Endodermal cell (in vitro differentiated cells): ENCODE results near the gene COMMD10. TPM values are rescaled to one million over a fixed set of nuclear protein-coding genes. Genes with fewer than 3 reads are reported as not detected.

ENCODE experiments used
- DNase-seq: peaks from one replicate; pipeline ENCODE4 v3.0.0-alpha.2; 2017
- H3K27ac ChIP-seq: 2 replicates; pipeline ENCODE4 v1.5.1; 2013; ENCODE audit warnings: mild to moderate bottlenecking, low read depth, low read length, moderate library complexity
- H3K27me3 ChIP-seq: 2 replicates; pipeline ENCODE4 v1.6.1; 2013; ENCODE audit warnings: mild to moderate bottlenecking, low read length, moderate library complexity; ENCODE audit not compliant: insufficient read depth, control insufficient read depth, poor library complexity, severe bottlenecking
- H3K36me3 ChIP-seq: 2 replicates; pipeline ENCODE4 v1.7.0; 2013; ENCODE audit warnings: mild to moderate bottlenecking, low read length, moderate library complexity; ENCODE audit not compliant: control insufficient read depth, insufficient read depth
- H3K4me1 ChIP-seq: one replicate; pipeline ENCODE4 v1.7.0; 2013; ENCODE audit warnings: low read length; ENCODE audit not compliant: control insufficient read depth, insufficient read depth
- H3K4me3 ChIP-seq: 2 replicates; pipeline ENCODE4 v1.5.1; 2013; ENCODE audit warnings: mild to moderate bottlenecking, low read length, moderate library complexity
- H3K9ac ChIP-seq: 2 replicates; pipeline ENCODE4 v1.6.1; 2013; ENCODE audit warnings: mild to moderate bottlenecking, low read length, moderate library complexity; ENCODE audit not compliant: poor library complexity, severe bottlenecking; ENCODE audit errors: extremely low read depth
- H3K9me3 ChIP-seq: 2 replicates; pipeline ENCODE4 v1.6.1; 2013; ENCODE audit warnings: mild to moderate bottlenecking, low read length, moderate library complexity; ENCODE audit not compliant: control insufficient read depth
- H3K27ac Mint-ChIP-seq: 2 replicates; pipeline ENCODE4 v1.8.0; 2020; ENCODE audit warnings: mixed read lengths
- H3K27me3 Mint-ChIP-seq: 2 replicates; pipeline ENCODE4 v1.8.0; 2021; ENCODE audit warnings: mild to moderate bottlenecking, mixed read lengths; ENCODE audit not compliant: insufficient read depth
- H3K36me3 Mint-ChIP-seq: 2 replicates; pipeline ENCODE4 v1.8.0; 2020; ENCODE audit warnings: low read depth, mixed read lengths
- H3K4me1 Mint-ChIP-seq: 2 replicates; pipeline ENCODE4 v1.8.0; 2020; ENCODE audit warnings: mixed read lengths
- H3K4me3 Mint-ChIP-seq: 2 replicates; pipeline ENCODE4 v1.8.0; 2020; ENCODE audit warnings: mild to moderate bottlenecking, moderate library complexity, mixed read lengths
- H3K9me3 Mint-ChIP-seq: 2 replicates; pipeline ENCODE4 v1.8.0; 2020; ENCODE audit warnings: mild to moderate bottlenecking, mixed read lengths
- whole genome bisulfite sequencing, 2 experiments: methylation state at CpG; one replicate each; pipeline versions ENCODE4 v1.1.5 to v1.1.7; 2013; ENCODE audit warnings: missing lambda C conversion rate in 2 of 2, mixed read lengths in 1 of 2; ENCODE audit not compliant: insufficient coverage in 1 of 2, insufficient read length in 1 of 2; 5-methylcytosine and 5-hydroxymethylcytosine counted together
- total RNA-seq, 2 donors: library from RNA; stranded (reverse); fragmentation: NEBNext Ultra II Directional in 1 of 2; extraction: Animal tissue kit (Norgen Biotek cat#: 25700) in 1 of 2; gene quantifications; 2 replicates in 1 of 2; 3 replicates in 1 of 2; pipeline ENCODE4 v1.2.1, GENCODE V29; 2021
- TF ChIP-seq, protein P1 (sequence below): fragments of 200-600 bp; sonication (generic); conservative IDR thresholded peaks from 2 replicates; pipeline ENCODE4 v1.5.0; 2021; ENCODE audit warnings: antibody characterized with exemption, mild to moderate bottlenecking

The COMMD10 gene
- total RNA-seq, 2 donors from 2014 or later, result 25.3 to 29.8 TPM

DNA sequence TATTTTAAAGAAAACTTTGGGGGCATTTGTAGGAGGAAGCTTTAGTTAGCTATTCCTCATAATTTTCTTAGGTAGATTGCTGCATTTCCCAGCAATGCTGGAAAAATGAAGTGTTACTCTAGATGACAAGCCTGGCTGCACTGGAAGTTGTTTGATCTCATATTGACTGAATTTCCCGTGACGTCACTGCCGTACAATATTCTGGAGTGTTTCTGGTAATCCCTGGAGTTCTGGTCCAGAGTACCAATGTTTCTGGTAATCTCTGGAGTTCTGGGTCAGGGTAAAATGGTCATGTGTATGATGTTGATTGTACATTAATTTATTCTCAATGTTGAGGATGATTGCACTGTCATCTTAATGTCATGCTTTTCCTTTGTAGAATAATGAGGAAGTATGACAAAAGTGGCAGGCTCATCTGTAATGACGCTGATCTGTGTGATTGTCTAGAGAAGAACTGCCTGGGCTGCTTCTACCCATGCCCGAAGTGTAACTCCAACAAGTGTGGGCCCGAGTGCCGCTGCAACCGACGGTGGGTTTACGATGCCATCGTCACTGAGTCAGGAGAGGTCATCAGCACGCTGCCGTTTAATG is 26.4 kb upstream of the COMMD10 start:
- no peak overlapping the region for H3K27ac Mint-ChIP-seq
- Histone ChIP-seq H3K4me3 (no peak overlapping the region), H3K36me3 (no peaks in the 10 kb centered on the region), H3K9me3 (no peaks in the 10 kb centered on the region), H3K4me1 (no peaks in the 10 kb centered on the region), H3K9ac (no peak overlapping the region), H3K27ac (no peak overlapping the region), H3K27me3 (no peaks in the 10 kb centered on the region)
- H3K4me1 Mint-ChIP-seq, result no peaks in the 10 kb centered on the region
- TF ChIP-seq, protein P1, sequence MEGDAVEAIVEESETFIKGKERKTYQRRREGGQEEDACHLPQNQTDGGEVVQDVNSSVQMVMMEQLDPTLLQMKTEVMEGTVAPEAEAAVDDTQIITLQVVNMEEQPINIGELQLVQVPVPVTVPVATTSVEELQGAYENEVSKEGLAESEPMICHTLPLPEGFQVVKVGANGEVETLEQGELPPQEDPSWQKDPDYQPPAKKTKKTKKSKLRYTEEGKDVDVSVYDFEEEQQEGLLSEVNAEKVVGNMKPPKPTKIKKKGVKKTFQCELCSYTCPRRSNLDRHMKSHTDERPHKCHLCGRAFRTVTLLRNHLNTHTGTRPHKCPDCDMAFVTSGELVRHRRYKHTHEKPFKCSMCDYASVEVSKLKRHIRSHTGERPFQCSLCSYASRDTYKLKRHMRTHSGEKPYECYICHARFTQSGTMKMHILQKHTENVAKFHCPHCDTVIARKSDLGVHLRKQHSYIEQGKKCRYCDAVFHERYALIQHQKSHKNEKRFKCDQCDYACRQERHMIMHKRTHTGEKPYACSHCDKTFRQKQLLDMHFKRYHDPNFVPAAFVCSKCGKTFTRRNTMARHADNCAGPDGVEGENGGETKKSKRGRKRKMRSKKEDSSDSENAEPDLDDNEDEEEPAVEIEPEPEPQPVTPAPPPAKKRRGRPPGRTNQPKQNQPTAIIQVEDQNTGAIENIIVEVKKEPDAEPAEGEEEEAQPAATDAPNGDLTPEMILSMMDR, result no peak
- H3K27me3 Mint-ChIP-seq, result peaks cover 2% of the 10 kb centered on the region
- WGBS, 2 experiments, result 77 to 86% methylated on average over 7 to 13 of the region's 13 CpGs
- H3K36me3 Mint-ChIP-seq, result no peaks in the 10 kb centered on the region
- H3K9me3 Mint-ChIP-seq, result no peaks in the 10 kb centered on the region
- H3K4me3 Mint-ChIP-seq, result no peak overlapping the region
- no peak for DNase-seq

DNA sequence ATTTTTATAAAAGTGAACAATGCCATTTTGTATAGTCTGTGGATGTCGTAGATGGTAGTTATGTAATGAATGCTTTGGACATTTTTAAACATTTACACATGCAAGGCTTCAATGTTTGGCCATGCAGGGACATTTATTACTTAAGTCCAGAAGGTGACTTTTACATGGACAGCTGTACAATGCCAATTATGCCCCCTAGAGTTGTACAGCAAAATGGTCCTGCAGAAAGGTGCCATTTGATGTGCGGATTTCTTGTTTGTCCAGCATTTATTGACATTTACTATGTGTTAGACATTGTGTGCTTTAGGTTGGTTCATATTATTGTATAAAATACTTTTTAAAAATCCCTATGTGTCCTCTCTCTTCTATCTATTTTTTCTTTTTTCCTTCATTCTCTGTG is 22.5 kb upstream of the COMMD10 start:
- no peaks in the 10 kb centered on the region for H3K9me3 Mint-ChIP-seq
- H3K27ac Mint-ChIP-seq, result no peak overlapping the region
- no peak overlapping the region for H3K9ac ChIP-seq
- H3K27me3 Mint-ChIP-seq, result peaks cover 2% of the 10 kb centered on the region
- 96 to 100% methylated on average over 1 to 2 of the region's 2 CpGs for WGBS, 2 experiments
- no peaks in the 10 kb centered on the region for H3K27me3 ChIP-seq
- H3K4me1 Mint-ChIP-seq, result no peaks in the 10 kb centered on the region
- H3K9me3 ChIP-seq, result no peaks in the 10 kb centered on the region
- no peaks in the 10 kb centered on the region for H3K4me1 ChIP-seq
- no peak overlapping the region for H3K4me3 ChIP-seq
- no peak for DNase-seq
- H3K36me3 Mint-ChIP-seq, result no peaks in the 10 kb centered on the region
- H3K27ac ChIP-seq, result no peak overlapping the region
- TF ChIP-seq, protein P1, result no peak
- no peaks in the 10 kb centered on the region for H3K36me3 ChIP-seq
- H3K4me3 Mint-ChIP-seq, result no peak overlapping the region

DNA sequence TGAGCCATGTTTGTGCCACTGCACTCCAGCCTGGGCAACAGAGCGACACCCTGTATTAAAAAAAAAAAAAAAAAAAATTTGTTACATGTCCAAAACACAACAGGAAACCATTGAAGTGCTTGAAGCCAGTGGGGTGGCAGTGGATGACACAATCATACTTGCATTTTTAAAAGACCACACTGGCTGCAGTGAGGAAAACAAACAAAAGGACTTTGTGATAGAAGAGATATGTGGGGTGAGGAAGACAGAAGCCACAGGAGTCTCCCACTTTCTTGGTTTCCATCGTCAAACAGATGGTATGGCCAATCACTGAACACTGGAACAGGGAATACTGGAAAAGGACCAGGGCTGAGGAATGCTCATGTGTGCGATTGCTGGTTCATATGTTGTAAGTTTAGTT is 20.9 kb upstream of the COMMD10 start:
- 89 to 100% methylated on average over 1 to 3 of the region's 3 CpGs for WGBS, 2 experiments
- no peak overlapping the region for H3K9ac ChIP-seq
- H3K27me3 ChIP-seq, result no peaks in the 10 kb centered on the region
- no peak overlapping the region for H3K4me3 ChIP-seq
- DNase-seq, result no peak
- Mint-ChIP-seq H3K9me3 (no peaks in the 10 kb centered on the region), H3K4me3 (no peak overlapping the region), H3K4me1 (no peaks in the 10 kb centered on the region), H3K27me3 (no peaks in the 10 kb centered on the region), H3K27ac (no peak overlapping the region), H3K36me3 (no peaks in the 10 kb centered on the region)
- H3K9me3 ChIP-seq, result no peaks in the 10 kb centered on the region
- no peaks in the 10 kb centered on the region for H3K36me3 ChIP-seq
- no peak overlapping the region for H3K27ac ChIP-seq
- no peaks in the 10 kb centered on the region for H3K4me1 ChIP-seq
- TF ChIP-seq, protein P1, result no peak
